ENCODE data around the gene MAPKBP1.

GRCh38 chr15:41819455-41820050 lies 45.3 kb downstream of the MAPKBP1 start:
- TF ChIP-seq BHLHE40 (IDR thresholded peaks at IDR 0.05; ENCODE audit: low read depth, low read length) (no peak), ELK1 (IDR thresholded peaks at IDR 0.05; ENCODE audit: borderline replicate concordance, low read depth, low read length) (no peak), SMC3 (IDR thresholded peaks at IDR 0.05; ENCODE audit: low read depth, low read length) (no peak), POLR2A (IDR thresholded peaks at IDR 0.05; ENCODE audit: low read depth, low read length) (no peak), RFX5 (IDR thresholded peaks at IDR 0.05; ENCODE audit: low read depth, low read length) (no peak), MAZ (IDR thresholded peaks at IDR 0.05; ENCODE audit: borderline replicate concordance, low read depth, low read length) (no peak), CEBPB (IDR thresholded peaks at IDR 0.05; ENCODE audit: low read depth, low read length) (no peak)
- TF ChIP-seq, protein P1, sequence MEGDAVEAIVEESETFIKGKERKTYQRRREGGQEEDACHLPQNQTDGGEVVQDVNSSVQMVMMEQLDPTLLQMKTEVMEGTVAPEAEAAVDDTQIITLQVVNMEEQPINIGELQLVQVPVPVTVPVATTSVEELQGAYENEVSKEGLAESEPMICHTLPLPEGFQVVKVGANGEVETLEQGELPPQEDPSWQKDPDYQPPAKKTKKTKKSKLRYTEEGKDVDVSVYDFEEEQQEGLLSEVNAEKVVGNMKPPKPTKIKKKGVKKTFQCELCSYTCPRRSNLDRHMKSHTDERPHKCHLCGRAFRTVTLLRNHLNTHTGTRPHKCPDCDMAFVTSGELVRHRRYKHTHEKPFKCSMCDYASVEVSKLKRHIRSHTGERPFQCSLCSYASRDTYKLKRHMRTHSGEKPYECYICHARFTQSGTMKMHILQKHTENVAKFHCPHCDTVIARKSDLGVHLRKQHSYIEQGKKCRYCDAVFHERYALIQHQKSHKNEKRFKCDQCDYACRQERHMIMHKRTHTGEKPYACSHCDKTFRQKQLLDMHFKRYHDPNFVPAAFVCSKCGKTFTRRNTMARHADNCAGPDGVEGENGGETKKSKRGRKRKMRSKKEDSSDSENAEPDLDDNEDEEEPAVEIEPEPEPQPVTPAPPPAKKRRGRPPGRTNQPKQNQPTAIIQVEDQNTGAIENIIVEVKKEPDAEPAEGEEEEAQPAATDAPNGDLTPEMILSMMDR (conservative IDR thresholded peaks at IDR 0.05; ENCODE audit: low read depth, low read length): no peak
- TF ChIP-seq, protein P2, sequence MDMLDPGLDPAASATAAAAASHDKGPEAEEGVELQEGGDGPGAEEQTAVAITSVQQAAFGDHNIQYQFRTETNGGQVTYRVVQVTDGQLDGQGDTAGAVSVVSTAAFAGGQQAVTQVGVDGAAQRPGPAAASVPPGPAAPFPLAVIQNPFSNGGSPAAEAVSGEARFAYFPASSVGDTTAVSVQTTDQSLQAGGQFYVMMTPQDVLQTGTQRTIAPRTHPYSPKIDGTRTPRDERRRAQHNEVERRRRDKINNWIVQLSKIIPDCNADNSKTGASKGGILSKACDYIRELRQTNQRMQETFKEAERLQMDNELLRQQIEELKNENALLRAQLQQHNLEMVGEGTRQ (IDR thresholded peaks at IDR 0.05; ENCODE audit: low read depth, low read length): no peak
